Neural cell (in vitro differentiated cells): Measurements from ENCODE around the gene RSU1.

Experiments
- CTCF ChIP-seq: fragments of 450-650 bp; IDR thresholded peaks from 2 replicates; pipeline ENCODE4 v1.5.1; 2014; ENCODE audit warnings: antibody characterized with exemption, mild to moderate bottlenecking, moderate library complexity; ENCODE audit not compliant: poor library complexity, severe bottlenecking
- EP300 ChIP-seq: fragments of 450-650 bp; conservative IDR thresholded peaks from 2 replicates; pipeline ENCODE4 v1.6.1; 2014; ENCODE audit warnings: antibody characterized with exemption, mild to moderate bottlenecking, moderate library complexity; ENCODE audit not compliant: poor library complexity, severe bottlenecking
- EZH2 ChIP-seq: fragments of 200-600, 300-800 bp; shearing (Covaris generic), sonication (generic); IDR thresholded peaks from 2 replicates; pipeline ENCODE4 v1.6.1; 2014; ENCODE audit warnings: antibody characterized with exemption, low read length, borderline replicate concordance, mild to moderate bottlenecking; ENCODE audit not compliant: insufficient read depth, poor library complexity, severe bottlenecking
- MXI1 ChIP-seq: fragments of 450-650 bp; conservative IDR thresholded peaks from 2 replicates; pipeline ENCODE4 v1.6.1; 2014; ENCODE audit warnings: antibody characterized with exemption, mild to moderate bottlenecking; ENCODE audit not compliant: poor library complexity, severe bottlenecking
- POLR2AphosphoS5 ChIP-seq: IDR thresholded peaks from 2 replicates; pipeline ENCODE4 v1.6.1; 2012
- REST ChIP-seq: IDR thresholded peaks from 2 replicates; pipeline ENCODE4 v1.6.1; 2012; ENCODE audit warnings: borderline replicate concordance
- SMC3 ChIP-seq: fragments of 450-650 bp; conservative IDR thresholded peaks from 2 replicates; pipeline ENCODE4 v1.6.1; 2014; ENCODE audit warnings: antibody characterized with exemption, mild to moderate bottlenecking, moderate library complexity; ENCODE audit not compliant: poor library complexity
- TAF1 ChIP-seq: IDR thresholded peaks from 2 replicates; pipeline ENCODE4 v1.6.1; 2012; ENCODE audit warnings: low read depth

GRCh38 chr10:16856092-16856491 is 38.9 kb upstream of the RSU1 start:
- TF ChIP-seq REST (no peak), CTCF (no peak), EZH2 (no peak), EP300 (no peak), TAF1 (no peak), POLR2AphosphoS5 (no peak), SMC3 (no peak), MXI1 (no peak)
